Skeletal muscle cell (primary cell): Measurements from ENCODE around the gene STARD4.

Source experiments
- DNase-seq: peaks from one replicate; pipeline ENCODE4 v3.0.0-alpha.2; 2010; ENCODE audit warnings: low read depth
- H3K4me3 ChIP-seq: 2 replicates; pipeline ENCODE4 v1.5.1; 2011; ENCODE audit warnings: low read depth, mild to moderate bottlenecking, control low read depth, low read length, moderate library complexity

Gene STARD4

DNA sequence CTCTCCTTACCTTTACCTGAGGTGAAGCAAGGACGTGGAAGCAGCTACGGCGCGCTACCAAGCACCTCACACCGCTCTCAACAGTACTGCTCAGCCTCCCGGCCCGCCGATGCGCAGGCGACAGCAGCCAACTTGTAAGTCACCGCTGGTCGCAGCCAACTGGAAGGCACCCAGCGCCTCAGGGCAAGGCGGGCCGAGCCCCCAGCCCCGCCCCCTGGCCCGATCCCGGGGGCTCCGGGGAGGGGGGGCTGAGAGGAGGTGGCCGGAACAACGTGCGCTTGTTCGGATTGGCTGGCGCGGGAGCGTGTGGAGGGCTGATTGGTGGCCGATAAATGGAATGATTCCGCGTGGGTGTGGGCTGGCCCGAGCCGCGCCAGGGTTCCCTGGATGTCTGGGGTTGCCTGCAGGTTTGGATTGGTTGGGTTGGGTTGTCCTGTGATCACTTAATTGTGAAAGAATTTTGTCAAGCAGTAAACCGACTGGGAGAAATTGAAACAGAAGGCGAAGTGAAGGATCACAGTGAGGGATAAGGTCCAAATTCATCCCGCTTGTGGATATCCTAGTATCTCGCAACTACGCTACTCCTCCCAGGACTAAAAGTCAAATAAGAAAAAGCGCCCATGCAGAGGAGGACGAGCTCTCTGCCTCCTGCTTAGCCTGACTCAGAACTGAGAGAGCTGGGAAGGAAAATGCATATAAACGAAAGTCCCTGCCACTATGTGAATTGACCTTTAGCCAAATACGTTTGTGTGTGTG lies at the start of gene STARD4:
TSS of gene STARD4 (minus strand) at position 161 of the 756 bp plus-strand sequence. CDS start 5,102 bp downstream, outside the sequence.
- DNase-seq = peak; percentile 95
- peak within 1 kb of the TSS; percentile 81 for H3K4me3 ChIP-seq

- DNase-seq = no peak
- H3K4me3 ChIP-seq = no peak overlapping the region
Measured at GRCh38 chr5:111559680-111560079, 47.3 kb upstream of the STARD4 start.

GRCh38 chr5:111557686-111558085 lies 45.4 kb upstream of the STARD4 start:
- H3K4me3 ChIP-seq = no peak overlapping the region
- DNase-seq = no peak

DNA sequence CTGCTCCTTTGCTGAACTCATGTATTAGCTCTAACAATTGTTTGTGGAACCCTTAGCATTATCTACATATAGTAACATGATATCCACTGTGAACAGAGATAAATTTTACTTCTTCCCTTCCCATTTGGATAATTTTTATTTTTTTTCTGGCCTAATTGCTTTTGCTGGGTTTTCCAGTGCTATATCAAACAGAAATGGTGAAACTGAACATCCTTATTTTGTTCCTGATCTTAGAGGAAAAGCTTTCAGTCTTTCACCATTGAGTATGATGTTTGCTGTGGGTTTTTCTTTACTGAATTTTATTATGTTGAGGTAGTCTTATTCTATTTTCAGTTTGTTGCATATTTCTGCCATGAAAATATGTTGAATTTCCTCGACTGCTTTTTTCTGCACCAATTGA lies 44.8 kb upstream of the STARD4 start:
- H3K4me3 ChIP-seq = no peak overlapping the region
- no peak for DNase-seq

GRCh38 chr5:111556501-111556900 lies 44.2 kb upstream of the STARD4 start:
- no peak overlapping the region for H3K4me3 ChIP-seq
- no peak for DNase-seq

DNA sequence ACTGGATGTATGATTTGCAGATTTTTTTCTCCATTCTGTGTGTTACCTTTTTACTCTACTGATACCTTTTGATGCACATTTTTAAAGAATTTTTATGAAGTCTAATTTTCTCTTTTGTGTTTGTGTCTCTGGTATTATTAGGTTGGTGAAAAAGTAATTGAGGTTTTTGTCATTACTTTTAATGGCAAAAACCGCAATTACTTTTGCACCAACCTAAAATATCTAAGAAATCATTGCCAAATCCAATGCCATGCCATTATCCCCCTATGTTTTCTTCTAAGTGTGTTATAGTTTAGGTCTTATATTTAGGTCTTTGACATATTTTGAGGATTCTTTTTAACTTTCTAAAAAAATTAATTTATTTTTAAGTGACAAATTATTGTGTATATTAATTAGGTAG lies 43.4 kb upstream of the STARD4 start:
- no peak for DNase-seq
- H3K4me3 ChIP-seq = no peak overlapping the region

DNA sequence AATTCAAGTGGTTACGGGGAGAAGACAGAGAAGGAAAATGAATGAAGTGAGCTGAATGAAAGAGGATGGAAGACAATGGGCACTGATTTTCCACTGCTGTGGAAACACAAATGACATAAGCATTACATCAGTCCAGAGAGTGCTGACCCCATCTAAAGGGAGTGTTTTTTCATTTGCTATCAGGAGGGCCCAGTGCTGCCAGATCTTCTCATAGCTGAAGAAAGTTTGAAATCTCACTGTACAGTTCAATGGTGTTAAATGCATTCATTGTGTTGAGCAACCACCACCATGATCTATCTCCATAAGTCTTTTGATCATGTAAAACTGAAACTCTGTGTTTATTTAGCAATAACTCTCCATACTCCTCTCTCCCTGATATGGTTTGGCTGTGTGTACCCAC lies 41.5 kb upstream of the STARD4 start:
- no peak for DNase-seq
- no peak overlapping the region for H3K4me3 ChIP-seq

DNA sequence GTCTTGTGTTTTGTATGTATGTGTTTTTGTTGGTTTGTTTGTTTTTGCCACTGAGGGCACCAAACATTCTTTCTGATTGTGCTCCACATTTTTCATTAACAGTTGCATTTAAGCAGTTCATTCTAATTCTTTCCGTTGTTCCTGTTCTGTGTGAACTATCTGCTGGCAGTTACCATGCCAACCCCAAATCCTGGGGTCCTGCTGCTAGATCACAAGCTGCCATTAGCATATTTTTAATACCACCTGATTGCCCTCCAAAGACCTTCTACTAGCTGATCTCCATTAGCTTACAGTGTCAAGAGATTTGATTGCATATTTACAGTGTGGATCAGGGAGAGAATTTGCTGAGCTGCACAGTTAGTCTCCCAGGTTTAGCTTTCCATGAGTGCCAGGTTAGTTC lies 40.6 kb upstream of the STARD4 start:
- H3K4me3 ChIP-seq = no peak overlapping the region
- DNase-seq = no peak

DNA sequence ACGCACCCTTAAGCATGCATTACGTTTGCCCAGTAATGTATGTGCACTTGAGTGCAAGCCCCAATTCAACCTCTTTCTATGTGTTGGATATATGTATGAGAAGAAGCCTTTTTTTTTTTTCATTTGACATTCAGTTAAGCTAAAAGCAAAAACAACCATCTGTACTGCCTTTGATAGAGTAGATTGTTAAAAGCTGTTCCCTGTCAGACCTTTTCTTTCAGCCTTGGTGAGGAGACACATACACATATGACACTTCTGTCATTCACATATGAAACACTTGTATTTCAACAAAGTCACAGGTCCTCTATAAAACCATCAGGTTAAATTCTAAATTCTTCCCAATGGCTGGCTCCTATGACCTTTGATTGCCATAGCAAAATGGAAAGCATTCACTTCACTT lies 40.2 kb upstream of the STARD4 start:
- DNase-seq = no peak
- no peak overlapping the region for H3K4me3 ChIP-seq

- no peak overlapping the region for H3K4me3 ChIP-seq
- DNase-seq = no peak
Measured at GRCh38 chr5:111551569-111552275, 39.4 kb upstream of the STARD4 start.

DNA sequence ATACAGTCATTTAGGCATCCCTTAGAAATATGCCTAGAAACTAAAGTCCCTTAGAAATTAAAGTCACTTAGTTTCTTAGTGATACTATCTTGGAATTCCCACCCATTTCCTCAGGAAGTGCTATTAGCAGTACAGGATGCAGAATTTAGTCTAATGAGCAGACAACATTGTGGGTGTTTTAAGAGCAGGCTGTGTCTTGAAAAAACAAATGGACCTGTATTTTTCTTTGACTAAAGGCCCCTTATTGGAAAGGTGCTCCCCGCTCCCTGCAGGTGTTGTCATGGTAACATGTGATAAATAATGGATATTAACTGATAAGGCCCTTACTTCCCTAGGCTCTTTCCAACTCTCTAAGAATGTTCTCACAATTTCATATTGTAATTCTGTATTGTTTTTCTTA lies 38.8 kb upstream of the STARD4 start:
- DNase-seq = no peak
- H3K4me3 ChIP-seq = no peak overlapping the region

GRCh38 chr5:111550282-111551020 lies 38.1 kb upstream of the STARD4 start:
- peak; percentile 96 for DNase-seq
- H3K4me3 ChIP-seq = no peak overlapping the region

DNA sequence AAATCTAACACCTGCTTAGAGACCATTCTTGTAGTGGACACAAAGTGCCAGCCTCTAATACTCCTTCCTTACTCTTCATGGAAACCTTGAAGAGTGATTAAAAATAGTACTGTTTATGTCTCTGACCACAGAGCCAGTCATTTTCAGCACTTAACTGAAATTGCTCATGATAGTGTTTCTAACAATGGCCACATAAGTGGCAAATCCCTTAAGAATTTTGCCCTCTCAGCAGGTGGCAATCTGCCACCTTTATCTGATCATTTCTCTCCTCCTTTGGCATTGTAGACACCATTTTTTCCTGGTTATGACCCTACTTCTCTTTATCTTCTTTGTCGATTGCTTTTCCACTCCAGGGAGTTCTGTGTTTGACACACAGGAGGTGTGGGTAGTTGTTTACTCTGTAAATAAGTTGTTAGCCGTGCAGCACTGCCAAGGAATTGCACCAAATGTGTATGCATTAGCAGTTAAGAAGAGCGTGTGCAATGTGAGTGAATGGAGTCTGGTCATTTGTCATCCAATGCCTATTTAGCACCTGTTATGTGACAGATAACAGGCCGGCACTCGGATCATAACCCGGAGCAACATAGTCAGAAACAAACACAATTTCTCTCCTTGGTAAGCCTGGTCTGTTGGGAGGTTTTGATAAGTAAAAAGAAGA lies 36.8 kb upstream of the STARD4 start:
- no peak for DNase-seq

GRCh38 chr5:111548348-111548950 lies 36.1 kb upstream of the STARD4 start:
- no peak for DNase-seq
- H3K4me3 ChIP-seq = no peak overlapping the region

More for the DNA sequence above, 36.8 kb upstream of the STARD4 start:
- H3K4me3 ChIP-seq = no peak overlapping the region

DNA sequence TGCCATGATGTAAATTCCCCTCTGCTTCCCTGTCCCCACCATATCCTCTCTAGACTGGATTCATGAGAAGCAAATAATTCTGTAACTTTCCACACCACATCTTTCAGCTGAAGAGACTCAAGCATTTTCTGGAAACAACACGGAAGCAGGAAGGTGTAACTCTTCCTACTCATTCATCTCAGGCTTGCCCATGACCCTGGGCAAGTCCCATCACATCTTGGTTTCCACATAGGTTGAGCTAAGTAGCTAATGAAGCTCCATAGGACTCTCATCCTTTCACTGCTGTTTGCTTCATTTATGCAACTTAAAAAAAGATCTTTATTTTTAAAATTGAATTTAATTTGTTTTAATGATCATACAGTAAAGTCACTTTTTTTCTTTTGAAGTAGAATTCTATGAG lies 32.7 kb upstream of the STARD4 start:
- H3K4me3 ChIP-seq = no peak overlapping the region
- no peak for DNase-seq

GRCh38 chr5:111537141-111538024 lies 25.0 kb upstream of the STARD4 start:
- H3K4me3 ChIP-seq = no peak overlapping the region
- no peak for DNase-seq

GRCh38 chr5:111535879-111536549 lies 23.7 kb upstream of the STARD4 start:
- H3K4me3 ChIP-seq = no peak overlapping the region
- no peak for DNase-seq
